SHP77 (cell line): ENCODE measurements around the gene SUN1.
"Not testable (repeated sequence)": the region's sequence is repeated elsewhere in the genome, so short reads cannot be mapped to it uniquely, and the experiment has no call there.

Experiments
- DNase-seq, 2 experiments: peaks; one replicate each; lab custom pipeline; 2025; lab: John Stamatoyannopoulos, UW

Gene SUN1

DNA sequence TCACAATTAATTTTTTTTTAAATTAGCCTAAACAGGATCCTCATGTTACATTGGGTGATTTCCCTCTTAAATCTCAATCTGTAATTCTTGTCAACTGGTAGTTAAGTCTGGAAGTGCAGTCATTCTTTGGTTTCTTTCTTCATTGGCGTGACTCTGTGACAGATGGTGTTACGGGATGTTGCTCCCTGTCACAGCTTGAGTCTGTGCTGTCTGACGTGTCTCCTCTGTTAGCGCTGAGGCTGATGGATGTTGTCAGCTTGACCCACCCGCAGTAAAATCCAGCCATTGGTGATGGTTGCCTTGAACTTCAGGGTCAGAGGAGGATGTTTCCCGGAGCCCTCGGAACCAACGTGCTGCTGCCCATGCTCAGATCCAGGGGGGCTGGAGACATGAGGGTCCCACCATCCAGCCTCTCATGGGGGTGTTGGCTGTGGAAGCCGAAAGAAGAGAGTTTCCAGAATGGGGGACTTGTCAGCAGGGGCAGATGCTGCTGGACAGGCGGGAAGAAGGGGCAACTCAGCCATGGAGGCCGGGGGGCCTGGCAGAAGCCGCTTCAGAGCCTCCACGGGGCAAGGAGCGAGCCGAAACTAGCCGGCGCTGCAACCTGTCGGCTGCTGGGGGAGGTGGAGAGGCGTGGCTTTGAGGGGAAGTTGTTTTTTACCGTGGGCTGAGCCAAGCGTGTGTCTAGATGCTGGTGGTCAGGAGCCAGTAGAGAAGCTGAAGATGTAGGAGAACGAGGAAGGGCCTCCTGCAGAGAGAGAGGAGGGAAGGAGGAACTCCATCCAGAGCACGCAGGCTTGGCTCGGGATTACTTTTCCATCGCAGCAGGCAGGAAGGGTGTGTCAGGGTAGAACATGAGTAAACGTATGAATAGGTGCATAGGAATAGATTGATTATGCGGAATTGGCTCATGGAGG lies 3.5 kb downstream of the SUN1 start:
- DNase-seq, result no peak

DNA sequence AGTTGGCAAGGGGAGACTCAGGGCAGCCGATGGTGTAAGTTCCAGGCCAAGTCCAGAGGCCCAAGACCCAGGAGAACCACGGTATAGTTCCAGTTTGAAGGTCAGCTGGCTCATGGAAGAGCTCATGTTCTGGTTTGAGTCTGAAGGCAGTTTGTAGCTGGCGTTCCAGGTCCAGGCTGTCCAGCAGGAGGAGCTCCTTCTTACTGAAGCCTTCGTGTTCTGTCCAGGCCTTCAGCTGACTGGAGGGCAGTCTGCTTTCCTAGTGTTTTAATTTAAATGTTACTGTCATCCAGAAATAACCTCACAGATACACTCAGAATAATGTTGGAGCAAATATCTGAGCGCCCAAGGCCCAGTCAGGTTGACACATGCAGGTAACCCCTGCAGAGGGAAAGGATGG lies 4.2 kb downstream of the SUN1 start:
- DNase-seq, result peak; percentile 15 to 50

GRCh38 chr7:837001-837400 lies 4.7 kb downstream of the SUN1 start:
- no peak for DNase-seq

- no peak for DNase-seq
These were observed 7.8 kb downstream of the SUN1 start for GRCh38 chr7:840001-840600.

DNA sequence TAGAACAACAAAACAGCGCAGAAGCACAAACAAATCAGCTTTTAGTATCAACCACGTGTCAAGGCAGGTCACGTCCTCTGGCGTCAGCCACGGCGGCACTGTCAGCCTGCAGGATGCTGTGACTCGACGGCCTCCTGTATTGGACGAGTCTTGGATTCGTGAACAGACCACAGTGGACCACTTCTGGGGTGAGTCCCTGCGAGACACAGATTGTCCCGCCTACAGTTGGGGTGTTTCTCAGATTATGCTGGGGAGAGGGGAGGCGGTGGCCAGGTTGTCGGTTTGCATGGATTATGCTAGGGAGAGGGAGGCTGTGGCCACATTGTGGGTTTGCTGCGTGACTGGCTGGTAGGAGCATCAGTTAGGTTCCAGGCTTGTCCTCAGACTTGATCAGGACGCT lies 9.7 kb downstream of the SUN1 start:
- no peak for DNase-seq

DNA sequence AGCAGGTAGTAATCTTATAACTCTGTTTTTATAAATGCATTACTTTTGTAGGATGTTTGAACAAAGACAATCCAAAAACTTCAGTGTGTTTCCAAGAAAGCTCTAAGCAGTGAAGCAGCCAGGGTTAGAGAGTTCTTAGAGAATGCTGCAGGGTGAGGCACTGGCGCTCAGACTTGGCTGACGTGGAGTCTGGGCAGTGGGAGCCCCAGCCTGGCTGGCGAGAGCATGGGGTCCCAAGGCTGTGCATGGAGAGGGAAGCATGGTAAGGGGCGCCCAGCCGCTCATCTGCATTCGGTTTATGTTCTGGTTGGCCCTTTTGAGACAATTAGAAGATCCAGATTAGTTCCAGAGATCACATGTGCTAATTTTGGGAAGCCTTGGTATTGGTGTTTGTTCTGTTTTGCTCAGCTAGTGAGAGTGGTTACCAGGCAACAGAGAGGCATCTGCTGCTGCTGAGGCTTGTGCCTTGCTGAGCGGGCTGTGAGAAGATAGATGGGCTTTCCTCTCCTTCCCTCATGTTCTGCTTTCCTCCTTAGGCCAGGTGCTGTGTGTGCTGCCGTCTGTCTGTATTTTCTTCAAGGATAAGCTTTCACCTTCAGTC lies 10.3 kb downstream of the SUN1 start:
- no peak for DNase-seq

DNA sequence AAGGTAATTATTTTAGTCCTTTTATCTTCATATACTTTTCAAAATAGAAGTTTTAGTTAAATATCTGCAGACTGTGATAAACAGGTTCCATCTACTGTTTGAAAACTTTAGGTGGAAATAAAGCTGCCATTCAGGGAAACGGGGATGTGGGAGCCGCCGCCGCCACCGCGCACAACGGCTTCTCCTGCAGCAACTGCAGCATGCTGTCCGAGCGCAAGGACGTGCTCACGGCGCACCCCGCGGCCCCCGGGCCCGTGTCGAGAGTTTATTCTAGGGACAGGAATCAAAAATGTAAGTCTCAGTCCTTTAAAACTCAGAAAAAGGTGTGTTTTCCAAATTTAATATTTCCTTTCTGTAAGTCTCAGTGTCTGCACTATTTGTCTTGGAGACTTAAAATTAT lies 11.0 kb downstream of the SUN1 start:
- no peak for DNase-seq

GRCh38 chr7:844043-844442 lies 11.8 kb downstream of the SUN1 start:
- DNase-seq, result no peak

DNA sequence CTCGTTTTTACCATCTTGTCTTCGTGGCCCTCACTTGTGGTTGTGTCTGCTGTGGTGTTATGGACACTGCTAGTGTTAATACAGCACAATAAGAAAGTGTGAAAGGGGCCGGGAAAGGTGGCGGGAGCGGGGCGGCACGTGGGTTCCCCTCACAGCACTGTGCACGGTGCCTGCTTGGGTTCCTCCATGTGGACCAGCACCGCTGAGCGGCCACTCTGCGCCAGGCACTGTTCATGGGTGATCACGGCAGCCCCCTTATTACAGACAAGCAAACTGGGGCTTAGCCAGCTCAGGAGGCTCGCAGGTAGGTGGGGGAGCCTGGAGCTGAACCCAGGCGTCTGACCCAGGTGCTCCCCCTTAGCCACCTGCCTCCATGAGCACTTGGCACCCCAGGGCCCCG lies 12.2 kb downstream of the SUN1 start:
- DNase-seq, result no peak

GRCh38 chr7:845091-845490 lies 12.8 kb downstream of the SUN1 start:
- no peak for DNase-seq

DNA sequence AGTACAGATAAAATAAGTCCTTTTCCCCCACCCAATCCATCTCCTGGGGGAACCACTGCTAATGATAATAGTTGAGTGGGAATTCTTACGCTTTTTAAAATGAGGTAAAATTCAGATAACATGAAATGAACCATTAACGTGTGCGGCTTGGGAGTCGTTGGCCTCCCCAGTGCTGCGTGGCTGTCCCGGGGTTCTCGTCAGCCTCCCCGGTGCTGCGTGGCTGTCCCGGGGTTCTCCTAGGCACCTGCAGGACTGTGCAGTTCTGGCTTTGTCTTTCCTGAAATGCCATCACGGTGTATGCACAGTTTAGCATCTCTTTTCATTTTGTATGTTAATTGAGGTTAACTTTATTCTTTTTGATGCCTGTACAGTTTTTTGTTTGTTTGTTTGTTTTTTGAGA lies 13.5 kb downstream of the SUN1 start:
- no peak for DNase-seq

GRCh38 chr7:846958-847650 lies 14.8 kb downstream of the SUN1 start:
- DNase-seq, result not testable (repeated sequence)

GRCh38 chr7:847728-848127 lies 15.5 kb downstream of the SUN1 start:
- not testable (repeated sequence) for DNase-seq

DNA sequence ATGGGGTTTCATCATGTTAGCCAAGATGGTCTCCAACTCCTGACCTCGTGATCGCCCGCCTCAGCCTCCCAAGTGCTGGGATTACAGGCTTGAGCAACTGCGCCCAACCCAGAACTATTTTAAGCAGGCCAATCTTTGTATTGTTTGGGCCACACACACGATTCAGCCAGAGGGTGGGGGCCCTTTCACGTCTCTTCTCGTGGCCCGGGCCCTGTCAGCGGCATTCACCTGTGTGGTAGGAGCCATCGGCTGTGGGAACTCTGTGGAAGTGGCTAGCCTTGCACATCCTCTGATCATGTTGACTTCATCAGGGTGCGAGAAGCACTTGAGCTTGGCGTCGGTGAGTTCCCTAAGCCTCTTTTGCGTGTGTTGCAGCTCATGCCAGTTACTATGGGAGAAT lies 16.9 kb downstream of the SUN1 start:
- DNase-seq, result no peak

GRCh38 chr7:849781-850180 lies 17.5 kb downstream of the SUN1 start:
- DNase-seq, result no peak

DNA sequence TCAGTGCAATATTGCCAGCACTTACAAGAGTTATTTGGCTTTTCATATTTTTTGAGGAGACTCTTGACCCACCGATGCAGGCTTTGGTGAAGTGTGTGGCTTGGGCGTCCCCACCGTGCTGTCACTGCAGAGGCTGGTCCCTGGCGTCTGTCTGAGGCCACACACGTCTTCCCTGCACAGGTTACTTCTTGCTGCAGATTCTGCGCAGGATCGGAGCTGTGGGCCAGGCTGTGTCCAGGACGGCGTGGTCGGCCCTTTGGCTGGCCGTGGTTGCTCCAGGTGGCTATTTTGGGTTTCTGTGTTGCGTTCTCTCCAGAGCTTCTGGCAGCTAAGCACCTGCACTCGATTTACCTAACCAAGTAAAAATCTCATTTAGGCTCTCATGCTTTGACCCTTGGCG lies 18.9 kb downstream of the SUN1 start:
- DNase-seq, result no peak

DNA sequence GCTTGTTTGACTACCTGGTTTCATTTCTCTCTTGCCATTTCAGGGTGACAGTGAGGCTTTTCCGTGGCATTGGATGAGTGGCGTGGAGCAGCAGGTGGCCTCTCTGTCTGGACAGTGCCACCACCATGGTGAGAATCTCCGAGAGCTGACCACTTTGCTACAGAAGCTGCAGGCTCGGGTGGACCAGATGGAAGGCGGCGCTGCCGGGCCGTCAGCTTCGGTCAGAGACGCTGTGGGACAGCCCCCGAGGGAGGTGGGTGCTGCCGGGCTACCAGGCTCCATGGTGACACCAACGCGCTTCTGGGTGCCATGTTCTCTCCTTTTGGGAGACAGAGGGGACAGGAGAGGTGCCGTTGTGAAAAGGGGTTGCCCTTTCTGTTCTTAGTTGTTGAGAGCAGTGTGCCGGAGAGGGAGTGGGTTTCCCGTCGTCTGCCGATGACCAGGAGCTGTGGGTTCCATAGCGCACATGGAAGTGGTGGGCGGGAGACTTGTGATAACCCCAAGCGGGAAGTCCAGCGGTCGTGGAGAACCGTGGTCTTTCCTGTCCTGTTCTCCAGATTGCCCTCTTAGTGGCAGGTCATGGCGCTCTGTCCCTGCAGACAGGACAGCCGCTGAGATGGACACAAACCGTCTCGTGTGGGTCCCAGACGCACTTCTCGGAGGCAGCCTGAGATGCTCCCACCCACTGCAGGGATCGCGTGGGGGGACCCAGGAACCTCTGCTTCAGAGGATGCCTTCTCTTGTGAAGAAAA lies 21.3 kb downstream of the SUN1 start:
- DNase-seq, result no peak

DNA sequence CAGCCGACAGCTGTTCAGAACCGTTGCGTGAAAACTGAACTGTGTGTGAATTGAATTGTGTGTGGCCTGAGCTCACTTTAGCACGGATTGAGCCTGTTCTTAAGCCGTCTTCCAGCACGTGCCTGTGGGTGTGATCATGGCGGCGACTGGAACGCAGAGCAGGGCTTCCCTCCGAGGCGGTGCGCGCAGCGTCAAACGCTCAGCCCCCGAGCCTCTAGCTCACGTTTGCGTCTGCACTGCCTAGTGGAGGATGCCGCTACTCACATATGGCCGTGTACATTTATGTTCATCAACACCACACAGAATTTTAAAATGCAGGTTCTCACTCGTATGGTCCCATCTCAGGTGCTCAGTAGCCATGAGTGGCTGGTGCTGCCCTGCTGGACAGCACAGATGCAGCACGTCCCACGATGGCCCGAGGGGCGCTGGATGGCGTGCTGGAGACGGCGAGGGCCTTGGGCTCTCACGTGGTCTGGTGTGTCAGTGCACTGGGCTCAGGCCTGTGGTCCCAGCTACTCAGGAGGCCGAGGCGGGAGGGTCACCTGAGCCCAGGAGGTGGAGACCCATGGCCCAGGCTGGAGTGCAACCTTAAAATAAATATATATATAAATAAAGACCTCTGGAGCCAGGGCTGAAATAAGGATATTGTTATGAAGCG lies 22.0 kb downstream of the SUN1 start:
- DNase-seq, result no peak

DNA sequence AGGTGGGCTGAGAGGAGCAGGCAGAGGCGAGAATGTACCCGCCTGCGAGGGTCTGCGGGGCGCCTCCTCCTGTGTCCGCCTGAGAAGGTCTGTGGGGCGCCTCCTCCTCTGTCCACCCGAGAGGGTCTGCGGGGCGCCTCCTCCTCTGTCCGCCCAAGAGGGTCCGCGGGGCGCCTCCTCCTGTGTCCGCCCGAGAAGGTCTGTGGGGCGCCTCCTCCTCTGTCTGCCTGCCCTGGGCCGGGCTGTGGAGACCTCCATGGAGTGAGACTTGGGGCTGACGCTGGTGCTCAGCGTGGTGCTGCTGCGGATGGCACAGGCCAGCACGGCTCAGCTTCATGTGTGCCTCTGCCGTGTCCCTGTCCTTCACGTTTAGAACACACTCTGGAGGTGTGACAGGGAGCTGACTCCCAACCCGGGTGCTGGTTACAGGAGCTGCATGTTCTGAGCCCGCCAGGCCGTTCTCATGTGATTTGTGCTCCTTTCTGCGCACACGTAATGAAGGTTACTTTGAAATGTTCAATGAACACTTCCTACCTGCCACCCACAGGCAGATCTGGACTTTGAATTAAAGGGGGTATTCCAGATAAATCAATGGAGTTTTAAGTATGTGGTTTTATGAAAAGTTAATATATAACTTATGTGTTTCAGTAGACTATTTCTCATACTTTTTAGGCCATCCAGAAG lies 23.6 kb downstream of the SUN1 start:
- DNase-seq, result no peak

- DNase-seq, result no peak
These were observed 24.3 kb downstream of the SUN1 start for GRCh38 chr7:856444-857095.
